ENCODE data around the gene OXSM.

OXSM gene

DNA sequence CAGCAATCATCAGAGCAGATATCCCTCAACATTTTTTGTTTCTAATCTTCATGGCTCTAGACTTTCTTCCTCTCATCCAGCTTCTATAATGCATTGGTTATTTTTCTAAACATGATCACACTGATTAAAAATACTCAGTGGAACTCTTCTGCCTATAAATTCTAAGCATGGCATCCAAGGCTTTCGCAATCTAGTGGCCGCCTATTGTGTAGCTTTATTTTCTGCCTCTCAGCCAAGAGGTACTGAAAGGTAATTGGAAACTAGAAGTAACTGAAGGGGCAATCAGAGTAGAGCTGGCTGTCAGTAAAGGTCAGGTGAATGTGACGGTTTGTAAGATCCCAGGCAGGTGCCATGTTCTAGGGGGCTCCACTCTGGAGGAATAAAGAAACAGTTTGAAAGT is 33.4 kb downstream of the OXSM start:
- DNase-seq = no peak

GRCh38 chr3:25826510-25826909 is 36.6 kb downstream of the OXSM start:
- Histone ChIP-seq H3K4me3 (ENCODE audit: insufficient read depth, low read depth, low read length, poor library complexity, severe bottlenecking) (no peak overlapping the region), H3K27me3 (replicated peaks; ENCODE audit: control insufficient read depth, insufficient read depth, low read length, poor library complexity, severe bottlenecking) (no peaks in the 10 kb centered on the region), H3K9me3 (ENCODE audit: control insufficient read depth, low read length) (no peaks in the 10 kb centered on the region), H3K36me3 (ENCODE audit: control insufficient read depth, insufficient read depth, low read length) (no peaks in the 10 kb centered on the region), H3K4me1 (ENCODE audit: control insufficient read depth, insufficient read depth, low read length, poor library complexity, severe bottlenecking) (no peaks in the 10 kb centered on the region), H3K27ac (ENCODE audit: insufficient read depth, low read length, poor library complexity, severe bottlenecking) (no peak overlapping the region)
- no peak for DNase-seq

More for the DNA sequence above, 33.4 kb downstream of the OXSM start:
- no peaks in the 10 kb centered on the region for H3K9me3 ChIP-seq (ENCODE audit: control insufficient read depth, low read length)
- H3K4me1 ChIP-seq (ENCODE audit: control insufficient read depth, insufficient read depth, low read length, poor library complexity, severe bottlenecking) = no peaks in the 10 kb centered on the region
- H3K27ac ChIP-seq (ENCODE audit: insufficient read depth, low read length, poor library complexity, severe bottlenecking) = no peak overlapping the region
- H3K36me3 ChIP-seq (ENCODE audit: control insufficient read depth, insufficient read depth, low read length) = no peaks in the 10 kb centered on the region
- H3K27me3 ChIP-seq (replicated peaks; ENCODE audit: control insufficient read depth, insufficient read depth, low read length, poor library complexity, severe bottlenecking) = no peaks in the 10 kb centered on the region
- no peak overlapping the region for H3K4me3 ChIP-seq (ENCODE audit: insufficient read depth, low read depth, low read length, poor library complexity, severe bottlenecking)

DNA sequence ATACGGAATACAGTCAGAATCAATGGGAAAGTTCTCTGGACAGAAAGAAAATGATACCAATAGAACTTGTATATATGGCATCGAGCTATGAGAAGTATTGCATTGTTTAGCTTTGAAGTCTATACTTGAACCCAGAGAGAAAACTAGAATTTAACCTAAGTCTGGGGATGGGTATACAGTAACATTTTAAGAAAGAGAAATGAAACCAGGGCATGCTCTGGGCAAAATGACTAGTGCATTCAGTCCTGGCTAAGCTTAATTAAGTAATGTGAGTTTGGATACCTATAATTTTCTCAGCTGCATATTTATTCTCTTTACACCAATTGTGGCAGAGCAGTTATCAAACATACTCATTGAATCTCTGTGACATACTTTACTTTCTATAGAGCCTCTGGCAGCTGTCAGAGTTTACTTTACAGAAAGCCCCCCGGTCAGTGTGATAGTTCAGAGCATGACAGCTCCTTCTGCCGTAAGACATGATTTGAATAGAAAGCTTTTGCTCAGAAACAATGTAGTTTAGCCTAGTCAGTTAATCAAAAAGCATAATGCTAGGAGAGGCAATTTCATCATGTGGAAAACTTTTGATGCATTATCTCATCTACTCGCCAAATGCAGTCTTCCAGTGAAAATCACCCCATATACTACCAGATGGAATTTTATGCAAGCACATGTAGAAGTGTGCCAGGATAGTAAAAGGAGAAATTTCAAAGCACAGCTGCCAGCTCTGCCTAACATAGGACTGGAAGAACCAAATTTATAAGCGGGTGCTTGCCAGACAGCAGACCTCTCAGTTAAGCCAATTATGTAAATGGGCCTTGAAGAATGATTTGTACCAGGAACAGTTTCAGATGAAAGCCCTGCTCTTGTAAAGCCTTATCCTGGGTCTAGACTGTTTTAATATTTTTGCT is 40.7 kb downstream of the OXSM start:
- DNase-seq = no peak
- H3K27me3 ChIP-seq (replicated peaks; ENCODE audit: control insufficient read depth, insufficient read depth, low read length, poor library complexity, severe bottlenecking) = no peaks in the 10 kb centered on the region
- H3K27ac ChIP-seq (ENCODE audit: insufficient read depth, low read length, poor library complexity, severe bottlenecking) = no peak overlapping the region
- no peaks in the 10 kb centered on the region for H3K9me3 ChIP-seq (ENCODE audit: control insufficient read depth, low read length)
- H3K4me1 ChIP-seq (ENCODE audit: control insufficient read depth, insufficient read depth, low read length, poor library complexity, severe bottlenecking) = no peaks in the 10 kb centered on the region
- H3K4me3 ChIP-seq (ENCODE audit: insufficient read depth, low read depth, low read length, poor library complexity, severe bottlenecking) = no peak overlapping the region
- H3K36me3 ChIP-seq (ENCODE audit: control insufficient read depth, insufficient read depth, low read length) = no peaks in the 10 kb centered on the region

- no peak for DNase-seq
Observed at GRCh38 chr3:25831578-25831977, 41.7 kb downstream of the OXSM start.

GRCh38 chr3:25834346-25834745 is 44.5 kb downstream of the OXSM start:
- Histone ChIP-seq H3K4me3 (ENCODE audit: insufficient read depth, low read depth, low read length, poor library complexity, severe bottlenecking) (no peak overlapping the region), H3K9me3 (ENCODE audit: control insufficient read depth, low read length) (no peaks in the 10 kb centered on the region), H3K4me1 (ENCODE audit: control insufficient read depth, insufficient read depth, low read length, poor library complexity, severe bottlenecking) (no peaks in the 10 kb centered on the region), H3K27ac (ENCODE audit: insufficient read depth, low read length, poor library complexity, severe bottlenecking) (no peak overlapping the region), H3K36me3 (ENCODE audit: control insufficient read depth, insufficient read depth, low read length) (no peaks in the 10 kb centered on the region), H3K27me3 (replicated peaks; ENCODE audit: control insufficient read depth, insufficient read depth, low read length, poor library complexity, severe bottlenecking) (no peaks in the 10 kb centered on the region)
- no peak for DNase-seq

More at GRCh38 chr3:25831578-25831977, 41.7 kb downstream of the OXSM start:
- no peaks in the 10 kb centered on the region for H3K27me3 ChIP-seq (replicated peaks; ENCODE audit: control insufficient read depth, insufficient read depth, low read length, poor library complexity, severe bottlenecking)
- H3K9me3 ChIP-seq (ENCODE audit: control insufficient read depth, low read length) = no peaks in the 10 kb centered on the region
- H3K36me3 ChIP-seq (ENCODE audit: control insufficient read depth, insufficient read depth, low read length) = no peaks in the 10 kb centered on the region
- H3K4me1 ChIP-seq (ENCODE audit: control insufficient read depth, insufficient read depth, low read length, poor library complexity, severe bottlenecking) = no peaks in the 10 kb centered on the region
- H3K4me3 ChIP-seq (ENCODE audit: insufficient read depth, low read depth, low read length, poor library complexity, severe bottlenecking) = no peak overlapping the region
- H3K27ac ChIP-seq (ENCODE audit: insufficient read depth, low read length, poor library complexity, severe bottlenecking) = no peak overlapping the region

DNA sequence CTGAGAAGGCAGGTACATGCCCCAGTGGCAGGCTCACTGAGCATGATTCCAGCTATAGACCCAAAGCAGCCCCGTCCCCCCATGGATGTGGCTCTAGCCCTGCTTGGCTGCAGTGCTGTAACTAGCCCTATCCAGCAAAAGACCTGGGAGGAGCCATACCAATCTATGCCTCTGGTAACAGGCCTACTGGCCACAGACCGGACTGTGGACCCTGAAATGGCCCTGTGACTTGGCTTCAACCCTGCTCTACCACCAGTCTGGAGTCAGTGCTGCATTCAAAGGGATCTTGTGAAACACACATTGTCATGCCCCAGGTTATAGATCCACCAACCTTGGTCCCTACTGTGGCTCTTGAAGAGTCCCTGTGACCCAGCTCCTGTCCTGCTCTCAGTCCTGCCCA is 46.7 kb downstream of the OXSM start:
- Histone ChIP-seq H3K27ac (ENCODE audit: insufficient read depth, low read length, poor library complexity, severe bottlenecking) (no peak overlapping the region), H3K36me3 (ENCODE audit: control insufficient read depth, insufficient read depth, low read length) (no peaks in the 10 kb centered on the region), H3K9me3 (ENCODE audit: control insufficient read depth, low read length) (no peaks in the 10 kb centered on the region), H3K4me1 (ENCODE audit: control insufficient read depth, insufficient read depth, low read length, poor library complexity, severe bottlenecking) (no peaks in the 10 kb centered on the region), H3K4me3 (ENCODE audit: insufficient read depth, low read depth, low read length, poor library complexity, severe bottlenecking) (no peak overlapping the region), H3K27me3 (replicated peaks; ENCODE audit: control insufficient read depth, insufficient read depth, low read length, poor library complexity, severe bottlenecking) (no peaks in the 10 kb centered on the region)
- no peak for DNase-seq

- no peaks in the 10 kb centered on the region for H3K27me3 ChIP-seq (replicated peaks; ENCODE audit: control insufficient read depth, insufficient read depth, low read length, poor library complexity, severe bottlenecking)
- no peak for DNase-seq
- no peak overlapping the region for H3K27ac ChIP-seq (ENCODE audit: insufficient read depth, low read length, poor library complexity, severe bottlenecking)
- H3K9me3 ChIP-seq (ENCODE audit: control insufficient read depth, low read length) = no peaks in the 10 kb centered on the region
- no peaks in the 10 kb centered on the region for H3K4me1 ChIP-seq (ENCODE audit: control insufficient read depth, insufficient read depth, low read length, poor library complexity, severe bottlenecking)
- no peak overlapping the region for H3K4me3 ChIP-seq (ENCODE audit: insufficient read depth, low read depth, low read length, poor library complexity, severe bottlenecking)
- H3K36me3 ChIP-seq (ENCODE audit: control insufficient read depth, insufficient read depth, low read length) = no peaks in the 10 kb centered on the region
Observed at GRCh38 chr3:25837038-25837437, 47.1 kb downstream of the OXSM start.

DNA sequence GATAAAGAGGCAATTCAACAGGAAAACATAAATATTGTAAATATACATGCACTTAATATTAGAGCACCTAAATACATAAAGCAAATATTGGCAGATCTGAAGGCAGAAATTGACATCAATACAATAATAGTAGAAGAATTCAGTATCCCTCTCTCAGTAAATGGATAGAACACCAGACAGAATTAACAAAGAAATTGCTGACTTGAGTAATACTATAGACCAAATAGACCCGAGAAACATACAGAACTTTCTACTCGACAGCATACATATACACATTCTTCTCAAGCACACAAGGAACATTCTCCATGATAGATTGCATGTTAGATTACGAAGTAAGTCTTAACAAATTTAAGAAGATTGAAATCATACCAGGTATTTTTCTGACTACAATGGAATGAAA is 50.2 kb downstream of the OXSM start:
- H3K9me3 ChIP-seq (ENCODE audit: control insufficient read depth, low read length) = no peaks in the 10 kb centered on the region
- H3K36me3 ChIP-seq (ENCODE audit: control insufficient read depth, insufficient read depth, low read length) = no peaks in the 10 kb centered on the region
- H3K4me3 ChIP-seq (ENCODE audit: insufficient read depth, low read depth, low read length, poor library complexity, severe bottlenecking) = no peak overlapping the region
- no peaks in the 10 kb centered on the region for H3K27me3 ChIP-seq (replicated peaks; ENCODE audit: control insufficient read depth, insufficient read depth, low read length, poor library complexity, severe bottlenecking)
- H3K27ac ChIP-seq (ENCODE audit: insufficient read depth, low read length, poor library complexity, severe bottlenecking) = no peak overlapping the region
- DNase-seq = no peak
- no peaks in the 10 kb centered on the region for H3K4me1 ChIP-seq (ENCODE audit: control insufficient read depth, insufficient read depth, low read length, poor library complexity, severe bottlenecking)

DNA sequence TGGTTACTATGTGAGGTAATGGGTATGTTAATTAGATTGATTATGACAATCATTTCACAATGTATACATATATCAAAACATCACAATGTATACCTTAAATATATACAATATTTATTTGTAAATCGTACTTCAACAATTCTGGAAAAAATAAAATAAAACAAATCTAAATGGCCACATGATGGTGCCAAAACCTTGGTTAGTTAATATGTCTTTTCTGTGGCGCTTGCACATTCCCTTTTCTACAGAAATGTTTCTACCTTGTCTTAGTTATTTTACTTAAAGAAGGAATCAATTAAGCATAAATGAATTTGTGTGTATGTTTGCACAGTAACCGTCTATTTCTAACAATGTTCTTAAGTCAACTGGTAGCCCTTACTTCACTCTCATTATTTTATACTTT is 53.4 kb downstream of the OXSM start:
- Histone ChIP-seq H3K27ac (ENCODE audit: insufficient read depth, low read length, poor library complexity, severe bottlenecking) (no peak overlapping the region), H3K9me3 (ENCODE audit: control insufficient read depth, low read length) (no peaks in the 10 kb centered on the region), H3K4me1 (ENCODE audit: control insufficient read depth, insufficient read depth, low read length, poor library complexity, severe bottlenecking) (no peaks in the 10 kb centered on the region)

More for the DNA sequence above, 53.4 kb downstream of the OXSM start:
- H3K4me3 ChIP-seq (ENCODE audit: insufficient read depth, low read depth, low read length, poor library complexity, severe bottlenecking) = no peak overlapping the region
- no peaks in the 10 kb centered on the region for H3K27me3 ChIP-seq (replicated peaks; ENCODE audit: control insufficient read depth, insufficient read depth, low read length, poor library complexity, severe bottlenecking)
- H3K36me3 ChIP-seq (ENCODE audit: control insufficient read depth, insufficient read depth, low read length) = no peaks in the 10 kb centered on the region
- DNase-seq = no peak
